NCI-H1417 treated with DMSO at 0.1 percent for 48 hours (cell line): ENCODE data around the gene CDH8.

ENCODE experiments used
- DNase-seq: peaks from one replicate; lab custom pipeline; 2025; lab: John Stamatoyannopoulos, UW

CDH8 gene

GRCh38 chr16:61616088-61616487 is 420.1 kb downstream of the CDH8 start:
- no peak for DNase-seq

- DNase-seq: no peak
Observed at GRCh38 chr16:61611847-61612491, 424.3 kb downstream of the CDH8 start.

GRCh38 chr16:61606581-61606980 is 429.7 kb downstream of the CDH8 start:
- no peak for DNase-seq
